Endodermal cell (in vitro differentiated cells): Measurements from ENCODE around the gene DCAF15. TPM values are rescaled to one million over a fixed set of nuclear protein-coding genes. Genes with fewer than 3 reads are reported as not detected.

ENCODE experiments used
- DNase-seq: peaks from one replicate; pipeline ENCODE4 v3.0.0-alpha.2; 2017
- H3K27ac ChIP-seq: 2 replicates; pipeline ENCODE4 v1.5.1; 2013; ENCODE audit warnings: mild to moderate bottlenecking, low read depth, low read length, moderate library complexity
- H3K27me3 ChIP-seq: 2 replicates; pipeline ENCODE4 v1.6.1; 2013; ENCODE audit warnings: mild to moderate bottlenecking, low read length, moderate library complexity; ENCODE audit not compliant: insufficient read depth, control insufficient read depth, poor library complexity, severe bottlenecking
- H3K36me3 ChIP-seq: 2 replicates; pipeline ENCODE4 v1.7.0; 2013; ENCODE audit warnings: mild to moderate bottlenecking, low read length, moderate library complexity; ENCODE audit not compliant: control insufficient read depth, insufficient read depth
- H3K4me1 ChIP-seq: one replicate; pipeline ENCODE4 v1.7.0; 2013; ENCODE audit warnings: low read length; ENCODE audit not compliant: control insufficient read depth, insufficient read depth
- H3K4me3 ChIP-seq: 2 replicates; pipeline ENCODE4 v1.5.1; 2013; ENCODE audit warnings: mild to moderate bottlenecking, low read length, moderate library complexity
- H3K9ac ChIP-seq: 2 replicates; pipeline ENCODE4 v1.6.1; 2013; ENCODE audit warnings: mild to moderate bottlenecking, low read length, moderate library complexity; ENCODE audit not compliant: poor library complexity, severe bottlenecking; ENCODE audit errors: extremely low read depth
- H3K9me3 ChIP-seq: 2 replicates; pipeline ENCODE4 v1.6.1; 2013; ENCODE audit warnings: mild to moderate bottlenecking, low read length, moderate library complexity; ENCODE audit not compliant: control insufficient read depth
- H3K27ac Mint-ChIP-seq: 2 replicates; pipeline ENCODE4 v1.8.0; 2020; ENCODE audit warnings: mixed read lengths
- H3K27me3 Mint-ChIP-seq: 2 replicates; pipeline ENCODE4 v1.8.0; 2021; ENCODE audit warnings: mild to moderate bottlenecking, mixed read lengths; ENCODE audit not compliant: insufficient read depth
- H3K36me3 Mint-ChIP-seq: 2 replicates; pipeline ENCODE4 v1.8.0; 2020; ENCODE audit warnings: low read depth, mixed read lengths
- H3K4me1 Mint-ChIP-seq: 2 replicates; pipeline ENCODE4 v1.8.0; 2020; ENCODE audit warnings: mixed read lengths
- H3K4me3 Mint-ChIP-seq: 2 replicates; pipeline ENCODE4 v1.8.0; 2020; ENCODE audit warnings: mild to moderate bottlenecking, moderate library complexity, mixed read lengths
- H3K9me3 Mint-ChIP-seq: 2 replicates; pipeline ENCODE4 v1.8.0; 2020; ENCODE audit warnings: mild to moderate bottlenecking, mixed read lengths
- WGBS, 2 experiments: methylation state at CpG; one replicate each; pipeline versions ENCODE4 v1.1.5 to v1.1.7; 2013; ENCODE audit warnings: missing lambda C conversion rate in 2 of 2, mixed read lengths in 1 of 2; ENCODE audit not compliant: insufficient coverage in 1 of 2, insufficient read length in 1 of 2; 5-methylcytosine and 5-hydroxymethylcytosine counted together
- total RNA-seq, 2 donors: library from RNA; stranded (reverse); fragmentation: NEBNext Ultra II Directional in 1 of 2; extraction: Animal tissue kit (Norgen Biotek cat#: 25700) in 1 of 2; gene quantifications; 2 replicates in 1 of 2; 3 replicates in 1 of 2; pipeline ENCODE4 v1.2.1, GENCODE V29; 2021
- TF ChIP-seq, protein P1 (sequence below): fragments of 200-600 bp; sonication (generic); conservative IDR thresholded peaks from 2 replicates; pipeline ENCODE4 v1.5.0; 2021; ENCODE audit warnings: antibody characterized with exemption, mild to moderate bottlenecking

DCAF15 gene
- total RNA-seq, 2 donors from 2014 or later, result 62.4 to 72.9 TPM

GRCh38 chr19:13954185-13954584 is 1.9 kb downstream of the DCAF15 start:
- Histone ChIP-seq H3K27me3 (no peaks in the 10 kb centered on the region), H3K9ac (no peak overlapping the region), H3K4me1 (no peaks in the 10 kb centered on the region), H3K9me3 (no peaks in the 10 kb centered on the region), H3K27ac (no peak overlapping the region), H3K36me3 (peaks cover 27% of the 10 kb centered on the region), H3K4me3 (no peak overlapping the region)
- no peaks in the 10 kb centered on the region for H3K9me3 Mint-ChIP-seq
- WGBS, 2 experiments, result 88 to 94% methylated on average over 7 to 15 of the region's 15 CpGs
- peak overlapping the region; percentile 76 for H3K4me3 Mint-ChIP-seq
- no peak for DNase-seq
- peaks cover 25% of the 10 kb centered on the region for H3K36me3 Mint-ChIP-seq
- H3K27me3 Mint-ChIP-seq, result peaks cover 5% of the 10 kb centered on the region
- peaks cover 6% of the 10 kb centered on the region for H3K4me1 Mint-ChIP-seq
- H3K27ac Mint-ChIP-seq, result no peak overlapping the region
- TF ChIP-seq, protein P1, sequence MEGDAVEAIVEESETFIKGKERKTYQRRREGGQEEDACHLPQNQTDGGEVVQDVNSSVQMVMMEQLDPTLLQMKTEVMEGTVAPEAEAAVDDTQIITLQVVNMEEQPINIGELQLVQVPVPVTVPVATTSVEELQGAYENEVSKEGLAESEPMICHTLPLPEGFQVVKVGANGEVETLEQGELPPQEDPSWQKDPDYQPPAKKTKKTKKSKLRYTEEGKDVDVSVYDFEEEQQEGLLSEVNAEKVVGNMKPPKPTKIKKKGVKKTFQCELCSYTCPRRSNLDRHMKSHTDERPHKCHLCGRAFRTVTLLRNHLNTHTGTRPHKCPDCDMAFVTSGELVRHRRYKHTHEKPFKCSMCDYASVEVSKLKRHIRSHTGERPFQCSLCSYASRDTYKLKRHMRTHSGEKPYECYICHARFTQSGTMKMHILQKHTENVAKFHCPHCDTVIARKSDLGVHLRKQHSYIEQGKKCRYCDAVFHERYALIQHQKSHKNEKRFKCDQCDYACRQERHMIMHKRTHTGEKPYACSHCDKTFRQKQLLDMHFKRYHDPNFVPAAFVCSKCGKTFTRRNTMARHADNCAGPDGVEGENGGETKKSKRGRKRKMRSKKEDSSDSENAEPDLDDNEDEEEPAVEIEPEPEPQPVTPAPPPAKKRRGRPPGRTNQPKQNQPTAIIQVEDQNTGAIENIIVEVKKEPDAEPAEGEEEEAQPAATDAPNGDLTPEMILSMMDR, result no peak

- TF ChIP-seq, protein P1, result no peak
- Histone ChIP-seq H3K27ac (no peak overlapping the region), H3K36me3 (peaks cover 36% of the 10 kb centered on the region), H3K9me3 (no peaks in the 10 kb centered on the region), H3K27me3 (no peaks in the 10 kb centered on the region), H3K4me3 (no peak overlapping the region), H3K4me1 (no peaks in the 10 kb centered on the region), H3K9ac (no peak overlapping the region)
- 95 to 99% methylated on average over 30 to 42 of the region's 42 CpGs for WGBS, 2 experiments
- DNase-seq, result no peak
- Mint-ChIP-seq H3K4me3 (no peak overlapping the region), H3K4me1 (peaks cover 6% of the 10 kb centered on the region), H3K9me3 (no peaks in the 10 kb centered on the region), H3K36me3 (peaks cover 32% of the 10 kb centered on the region), H3K27me3 (no peaks in the 10 kb centered on the region), H3K27ac (no peak overlapping the region)
Measured at GRCh38 chr19:13955662-13956364, 3.5 kb downstream of the DCAF15 start.

GRCh38 chr19:13956365-13956744 is 4.0 kb downstream of the DCAF15 start:
- peaks cover 36% of the 10 kb centered on the region for H3K36me3 ChIP-seq
- TF ChIP-seq, protein P1, result no peak
- WGBS, 2 experiments, result 97 to 100% methylated on average over 11 to 16 of the region's 16 CpGs
- H3K9ac ChIP-seq, result no peak overlapping the region
- no peak for DNase-seq
- no peak overlapping the region for H3K27ac ChIP-seq
- H3K9me3 Mint-ChIP-seq, result no peaks in the 10 kb centered on the region
- H3K27me3 Mint-ChIP-seq, result no peaks in the 10 kb centered on the region
- no peaks in the 10 kb centered on the region for H3K9me3 ChIP-seq
- no peaks in the 10 kb centered on the region for H3K4me1 ChIP-seq
- H3K27ac Mint-ChIP-seq, result no peak overlapping the region
- no peak overlapping the region for H3K4me3 Mint-ChIP-seq
- H3K27me3 ChIP-seq, result no peaks in the 10 kb centered on the region
- H3K36me3 Mint-ChIP-seq, result peaks cover 34% of the 10 kb centered on the region
- peaks cover 6% of the 10 kb centered on the region for H3K4me1 Mint-ChIP-seq
- no peak overlapping the region for H3K4me3 ChIP-seq
